ENCODE data around the gene ZNF641. TPM values are rescaled to one million over a fixed set of nuclear protein-coding genes. Genes with fewer than 3 reads are reported as not detected.

The ZNF641 gene
- total RNA-seq, 1 donor from 2014 or later: 30.9 TPM

GRCh38 chr12:48380596-48380995 is 29.9 kb upstream of the ZNF641 start:
- ATAC-seq (no peak), DNase-seq (no peak)
- Histone ChIP-seq H3K27ac (no peak overlapping the region), H3K4me3 (no peak overlapping the region), H3K27me3 (no peaks in the 10 kb centered on the region), H3K9me3 (no peaks in the 10 kb centered on the region), H3K4me1 (no peaks in the 10 kb centered on the region), H3K36me3 (no peaks in the 10 kb centered on the region)
- intact Hi-C loops (cut with DNase I): no loop called here
- no peak for TF ChIP-seq CTCF (IDR thresholded peaks at IDR 0.05)

GRCh38 chr12:48379794-48380193 is 29.1 kb upstream of the ZNF641 start:
- ATAC-seq (no peak), DNase-seq (no peak)
- H3K27me3 ChIP-seq: no peaks in the 10 kb centered on the region
- no peak for TF ChIP-seq CTCF (IDR thresholded peaks at IDR 0.05)
- H3K4me3 ChIP-seq: no peak overlapping the region
- no peaks in the 10 kb centered on the region for H3K9me3 ChIP-seq
- no peaks in the 10 kb centered on the region for H3K36me3 ChIP-seq
- no peak overlapping the region for H3K27ac ChIP-seq
- H3K4me1 ChIP-seq: no peaks in the 10 kb centered on the region
- intact Hi-C loops (cut with DNase I): no loop called here

GRCh38 chr12:48377646-48378045 is 26.9 kb upstream of the ZNF641 start:
- Histone ChIP-seq H3K27ac (no peak overlapping the region), H3K27me3 (no peaks in the 10 kb centered on the region), H3K36me3 (no peaks in the 10 kb centered on the region), H3K4me1 (no peaks in the 10 kb centered on the region), H3K4me3 (no peak overlapping the region), H3K9me3 (no peaks in the 10 kb centered on the region)
- intact Hi-C loops (cut with DNase I): no loop called here
- ATAC-seq (no peak), DNase-seq (no peak)
- no peak for TF ChIP-seq CTCF (IDR thresholded peaks at IDR 0.05)

- H3K27ac ChIP-seq: no peak overlapping the region
- no peaks in the 10 kb centered on the region for H3K4me1 ChIP-seq
- intact Hi-C loops (cut with DNase I): no loop called here
- no peaks in the 10 kb centered on the region for H3K36me3 ChIP-seq
- no peak for TF ChIP-seq CTCF (IDR thresholded peaks at IDR 0.05)
- no peak for ATAC-seq
- H3K4me3 ChIP-seq: no peak overlapping the region
- no peaks in the 10 kb centered on the region for H3K27me3 ChIP-seq
- no peak for DNase-seq
- H3K9me3 ChIP-seq: no peaks in the 10 kb centered on the region
Observed at GRCh38 chr12:48374164-48374563, 23.4 kb upstream of the ZNF641 start.

- H3K9me3 ChIP-seq: no peaks in the 10 kb centered on the region
- H3K4me1 ChIP-seq: no peaks in the 10 kb centered on the region
- no peaks in the 10 kb centered on the region for H3K36me3 ChIP-seq
- intact Hi-C loops (cut with DNase I): no loop called here
- no peak overlapping the region for H3K27ac ChIP-seq
- DNase-seq: no peak
- H3K4me3 ChIP-seq: no peak overlapping the region
- no peak for TF ChIP-seq CTCF (IDR thresholded peaks at IDR 0.05)
- no peaks in the 10 kb centered on the region for H3K27me3 ChIP-seq
- no peak for ATAC-seq
Observed at GRCh38 chr12:48366131-48366530, 15.4 kb upstream of the ZNF641 start.

- Histone ChIP-seq H3K4me3 (no peak overlapping the region), H3K4me1 (no peaks in the 10 kb centered on the region), H3K36me3 (no peaks in the 10 kb centered on the region), H3K27me3 (no peaks in the 10 kb centered on the region), H3K9me3 (no peaks in the 10 kb centered on the region), H3K27ac (no peak overlapping the region)
- no peak for TF ChIP-seq CTCF (IDR thresholded peaks at IDR 0.05)
- DNase-seq (no peak), ATAC-seq (no peak)
- intact Hi-C loops (cut with DNase I): no loop called here
Observed at GRCh38 chr12:48361664-48362339, 11.1 kb upstream of the ZNF641 start.

Data from upper lobe of right lung (tissue), 1 donor.